ENCODE measurements around the gene TNFSF12. TPM values are rescaled to one million over a fixed set of nuclear protein-coding genes. Genes with fewer than 3 reads are reported as not detected.
A peak's percentile ranks its signal among the peaks of the same experiment; 100 is the strongest.

TNFSF12 gene
- polyA plus RNA-seq, 1 experiment = 49.5 TPM

- no peak for TF ChIP-seq CTCF (IDR thresholded peaks at IDR 0.05; ENCODE audit: insufficient read depth, low read depth, low read length)
- Histone ChIP-seq H3K4me3 (ENCODE audit: low read depth, low read length) (peak overlapping the region; percentile 85), H3K27me3 (ENCODE audit: control insufficient read depth, insufficient read depth, low read length) (no peaks in the 10 kb centered on the region), H3K36me3 (ENCODE audit: control insufficient read depth, insufficient read depth, low read length) (peaks cover 14% of the 10 kb centered on the region)
- CTCF ChIA-PET = no interaction called here
- no peak for DNase-seq (ENCODE audit: low read depth)
- POLR2A ChIA-PET = no interaction called here
Measured at GRCh38 chr17:7563115-7563869, 14.4 kb downstream of the TNFSF12 start.

GRCh38 chr17:7569571-7569970 is 20.7 kb downstream of the TNFSF12 start:
- no peak for DNase-seq (ENCODE audit: low read depth)
- CTCF ChIA-PET = interaction anchor here (1.5 to 4.1 kb wide), 2 partner anchors 8 to 21 kb away, joined by 5 to 20 read pairs; partner anchors contain the start of genes SENP3 and SOX15
- TF ChIP-seq CTCF (IDR thresholded peaks at IDR 0.05; ENCODE audit: insufficient read depth, low read depth, low read length) = no peak
- H3K36me3 ChIP-seq (ENCODE audit: control insufficient read depth, insufficient read depth, low read length) = peaks cover 32% of the 10 kb centered on the region
- no peaks in the 10 kb centered on the region for H3K27me3 ChIP-seq (ENCODE audit: control insufficient read depth, insufficient read depth, low read length)
- H3K4me3 ChIP-seq (ENCODE audit: low read depth, low read length) = no peak overlapping the region
- POLR2A ChIA-PET = interaction anchor here (0.6 kb wide), 2 partner anchors 34 to 129 kb away, joined by 6 to 18 read pairs; no protein-coding TSS in a partner anchor

GRCh38 chr17:7570351-7570750 is 21.5 kb downstream of the TNFSF12 start:
- Histone ChIP-seq H3K36me3 (ENCODE audit: control insufficient read depth, insufficient read depth, low read length) (peaks cover 34% of the 10 kb centered on the region), H3K4me3 (ENCODE audit: low read depth, low read length) (no peak overlapping the region), H3K27me3 (ENCODE audit: control insufficient read depth, insufficient read depth, low read length) (no peaks in the 10 kb centered on the region)
- DNase-seq (ENCODE audit: low read depth) = no peak
- ChIA-PET POLR2A (no interaction called here), CTCF (interaction anchor here (0.6 to 4.1 kb wide), 6 partner anchors 9 to 214 kb away, joined by 3 to 20 read pairs (median 4); partner anchors contain the start of genes CD68, SENP3 and TMEM102)
- no peak for TF ChIP-seq CTCF (IDR thresholded peaks at IDR 0.05; ENCODE audit: insufficient read depth, low read depth, low read length)

- Histone ChIP-seq H3K27me3 (ENCODE audit: control insufficient read depth, insufficient read depth, low read length) (no peaks in the 10 kb centered on the region), H3K36me3 (ENCODE audit: control insufficient read depth, insufficient read depth, low read length) (peaks cover 44% of the 10 kb centered on the region), H3K4me3 (ENCODE audit: low read depth, low read length) (peak overlapping the region; percentile 50)
- DNase-seq (ENCODE audit: low read depth) = no peak
- POLR2A ChIA-PET = interaction anchor here (0.6 kb wide), 1 partner anchor 93 kb away, joined by 4 read pairs; no protein-coding TSS in a partner anchor
- TF ChIP-seq CTCF (IDR thresholded peaks at IDR 0.05; ENCODE audit: insufficient read depth, low read depth, low read length) = no peak
- CTCF ChIA-PET = interaction anchor here (1.7 to 4.1 kb wide), 2 partner anchors 11 to 17 kb away, joined by 7 to 20 read pairs; partner anchors contain the start of gene SENP3
Measured at GRCh38 chr17:7572338-7572587, 23.4 kb downstream of the TNFSF12 start.

GRCh38 chr17:7572588-7573323 is 23.9 kb downstream of the TNFSF12 start:
- ChIA-PET CTCF (interaction anchor here (1.7 to 4.5 kb wide), 4 partner anchors 11 to 16 kb away, joined by 7 to 29 read pairs (median 14); partner anchors contain the start of genes MPDU1, SENP3 and SOX15), POLR2A (interaction anchor here (0.6 to 1.8 kb wide), 4 partner anchors 11 to 93 kb away, joined by 3 to 16 read pairs (median 4); partner anchors contain the start of genes MPDU1 and POLR2A)
- DNase-seq (ENCODE audit: low read depth) = peak; percentile 97

More at GRCh38 chr17:7572588-7573323, 23.9 kb downstream of the TNFSF12 start:
- Histone ChIP-seq H3K27me3 (ENCODE audit: control insufficient read depth, insufficient read depth, low read length) (no peaks in the 10 kb centered on the region), H3K4me3 (ENCODE audit: low read depth, low read length) (peak overlapping the region; percentile 100), H3K36me3 (ENCODE audit: control insufficient read depth, insufficient read depth, low read length) (peaks cover 47% of the 10 kb centered on the region)
- 0 out of 2 replicates have a peak, but pooled peaks have one; percentile 2 for TF ChIP-seq CTCF (IDR thresholded peaks at IDR 0.05; ENCODE audit: insufficient read depth, low read depth, low read length)
